Superior temporal gyrus (tissue), 1 donor: ENCODE measurements around the gene USP27X.

Experiments
- DNase-seq: peaks from one replicate; pipeline ENCODE4 v3.0.0-alpha.2; 2016; ENCODE audit errors: extremely low spot score

Gene USP27X

DNA sequence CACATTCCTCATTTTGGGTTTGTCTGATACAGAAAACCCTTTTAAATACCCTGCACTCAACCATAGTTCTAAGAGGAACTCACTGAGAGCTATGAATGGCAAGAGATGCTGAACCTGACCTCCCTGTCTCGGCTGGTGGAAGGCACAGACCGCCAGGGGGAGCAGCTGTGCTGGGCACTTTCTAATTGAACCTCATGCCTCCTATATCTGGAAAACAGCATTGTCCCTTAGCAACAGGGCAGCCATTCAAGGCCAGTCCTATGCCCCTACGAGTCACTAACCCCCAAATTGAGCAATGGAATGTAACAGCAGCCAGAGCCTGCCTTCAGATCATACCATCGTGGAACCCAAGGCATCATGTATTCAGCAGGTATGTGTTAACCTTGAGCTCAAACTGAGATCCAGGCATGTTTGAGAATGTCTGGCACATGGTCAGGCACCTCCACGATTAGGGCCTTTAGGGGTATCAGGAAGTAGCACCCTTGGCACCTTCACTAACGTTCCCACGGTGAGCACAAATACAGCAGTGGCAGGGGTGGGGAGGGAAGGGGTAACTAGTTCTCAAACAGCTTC, 5.1 kb downstream of the USP27X start:
- DNase-seq, result peak; percentile 48

DNA sequence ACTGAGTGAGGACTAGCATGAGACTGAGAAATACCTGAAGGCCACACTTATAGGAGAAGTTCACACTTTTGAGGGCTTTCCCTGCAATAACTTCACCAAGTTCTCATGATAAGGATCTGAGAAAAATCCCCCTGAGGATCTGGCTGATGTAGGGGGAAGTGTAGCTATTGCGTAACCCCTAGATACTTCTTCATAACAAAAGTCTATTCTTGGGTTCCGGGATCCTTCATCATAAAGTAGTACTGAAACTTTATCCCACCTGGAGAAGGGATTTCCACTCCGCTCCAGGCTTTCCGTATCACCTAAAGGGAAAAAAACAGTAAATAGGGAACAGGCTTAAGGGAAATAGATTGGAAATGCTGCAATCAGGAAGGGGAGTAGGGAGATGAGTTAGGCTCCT, 13.3 kb downstream of the USP27X start:
- DNase-seq, result no peak

DNA sequence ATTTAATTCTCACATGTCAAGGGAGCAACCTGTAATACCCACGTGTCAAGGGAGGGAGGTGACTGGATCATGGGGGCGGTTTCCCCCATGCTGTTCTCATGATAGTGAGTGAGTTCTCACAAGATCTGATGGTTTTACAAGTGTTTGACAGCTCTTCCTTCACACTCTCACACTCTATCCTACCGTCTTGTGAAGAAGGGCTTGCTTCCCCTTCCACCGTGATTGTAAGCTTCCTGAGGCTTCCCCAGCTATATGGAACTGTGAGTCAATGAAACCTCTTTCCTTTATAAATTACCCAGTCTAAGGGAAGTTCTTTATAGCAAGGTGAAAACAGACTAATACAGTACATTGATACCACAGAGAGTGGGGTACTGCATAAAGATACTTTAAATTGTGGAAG, 17.7 kb downstream of the USP27X start:
- no peak for DNase-seq

DNA sequence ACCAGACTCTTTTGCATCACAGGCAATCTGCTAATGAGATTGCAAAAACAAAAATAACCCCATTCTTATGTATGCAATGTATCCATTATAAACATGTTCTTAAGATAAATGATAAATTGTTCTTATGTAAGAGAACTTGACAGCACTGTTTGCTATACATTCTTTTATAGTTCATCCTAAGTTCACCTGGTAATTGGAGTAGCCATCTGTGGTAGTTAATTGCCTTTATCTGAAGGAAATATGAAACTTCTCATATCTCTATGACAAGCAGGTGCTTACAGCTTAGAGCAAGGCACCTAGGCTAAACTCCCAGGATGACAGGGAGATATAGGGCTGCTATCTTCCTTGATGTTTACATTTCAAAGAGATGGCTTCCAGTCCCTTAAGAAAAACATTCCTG, 21.8 kb downstream of the USP27X start:
- DNase-seq, result no peak

DNA sequence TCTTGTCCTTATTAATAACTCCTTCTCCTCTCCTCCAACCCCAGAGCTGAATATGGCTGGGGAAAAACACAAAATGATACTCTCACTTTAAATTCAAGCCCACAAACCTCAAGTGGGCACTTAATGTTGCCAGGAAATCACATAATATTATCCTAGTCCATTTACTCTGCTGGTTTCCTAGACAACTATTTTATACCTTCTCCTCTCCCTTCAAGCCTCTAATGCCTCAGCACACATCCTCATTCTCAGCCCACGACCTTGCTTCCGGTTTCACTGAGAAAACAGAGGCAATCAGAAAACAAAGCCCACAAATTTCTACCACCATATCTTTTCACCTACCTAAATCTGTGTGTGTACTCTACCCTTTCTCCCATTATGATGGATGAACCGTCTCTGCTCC, 31.1 kb downstream of the USP27X start:
- DNase-seq, result no peak

DNA sequence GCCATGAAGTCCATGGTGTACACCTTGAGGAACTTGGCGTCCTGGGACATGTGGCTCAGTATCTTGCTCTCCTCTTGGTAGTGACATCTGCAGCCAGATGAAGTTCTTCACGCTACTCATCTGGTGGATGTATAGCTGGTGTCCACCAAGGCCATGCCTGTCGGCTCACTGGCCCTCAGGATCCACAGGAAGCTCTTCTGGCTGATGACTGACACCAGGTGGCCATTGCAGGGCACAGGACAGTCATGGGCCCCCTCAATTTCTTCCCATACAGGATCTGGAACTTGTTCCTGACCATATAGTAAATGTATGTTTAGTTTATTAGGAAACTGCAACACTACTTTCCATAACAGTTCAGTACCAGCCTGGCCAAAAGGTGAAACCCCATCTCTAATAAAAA, 32.8 kb downstream of the USP27X start:
- no peak for DNase-seq

DNA sequence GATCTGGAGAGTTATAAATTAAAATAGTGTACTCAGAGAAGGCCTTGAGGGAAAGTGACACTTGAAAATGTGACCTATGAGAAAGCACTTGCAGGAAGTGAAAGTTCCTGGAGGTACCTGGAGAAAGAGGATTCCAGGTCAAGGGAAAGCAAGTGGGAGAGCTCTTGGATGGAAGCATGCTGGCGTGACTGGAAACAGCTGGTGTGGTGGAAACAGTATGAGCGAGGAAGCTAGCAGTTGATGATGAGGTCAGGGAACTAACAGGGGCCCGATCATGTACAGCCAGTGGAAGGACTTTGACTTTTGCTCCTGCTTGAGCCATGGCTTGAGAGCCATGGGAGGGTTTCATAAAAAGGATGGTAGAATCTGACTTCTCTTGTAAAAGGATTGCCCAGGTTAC, 33.6 kb downstream of the USP27X start:
- DNase-seq, result no peak

DNA sequence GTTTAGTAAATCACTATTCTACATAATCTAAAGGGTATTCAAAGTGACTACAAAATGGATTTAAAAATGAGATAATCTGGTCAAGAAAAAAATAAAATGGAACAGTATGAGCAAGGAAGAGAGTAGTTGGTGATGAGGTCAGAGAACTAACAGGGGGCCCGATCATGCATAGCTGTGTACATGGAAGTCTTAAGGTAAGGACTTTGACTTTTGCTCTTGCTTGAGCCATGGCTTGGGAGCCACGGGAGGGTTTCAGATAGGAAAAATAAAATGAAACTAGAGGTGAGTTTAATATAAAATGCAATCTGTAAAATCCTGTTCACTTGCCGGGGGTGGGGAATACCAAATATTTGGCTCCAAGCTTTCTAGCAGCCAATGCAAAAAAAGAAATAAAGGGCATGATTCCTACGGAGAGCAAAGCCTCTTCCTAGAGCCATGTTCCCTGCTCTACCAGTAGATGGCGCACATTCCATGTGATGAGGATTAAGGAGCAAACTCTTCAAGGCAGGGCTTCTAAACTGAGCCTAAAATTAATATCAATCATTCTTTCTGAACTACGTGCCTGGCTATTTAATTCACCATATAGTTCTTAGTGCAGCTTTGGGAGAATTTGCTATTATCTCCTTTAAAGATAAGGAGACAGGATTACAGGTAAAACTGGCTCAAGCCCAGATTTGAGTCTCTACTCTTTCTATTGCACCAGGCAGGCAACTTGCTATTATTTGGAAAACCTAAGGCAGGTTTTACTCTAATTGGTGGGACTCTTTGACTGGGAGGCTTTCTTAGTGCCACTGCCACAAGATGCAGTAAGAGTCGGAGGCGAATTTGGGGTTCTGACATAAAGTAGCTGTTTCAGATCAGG, 36.3 kb downstream of the USP27X start:
- DNase-seq, result peak; percentile 67

DNA sequence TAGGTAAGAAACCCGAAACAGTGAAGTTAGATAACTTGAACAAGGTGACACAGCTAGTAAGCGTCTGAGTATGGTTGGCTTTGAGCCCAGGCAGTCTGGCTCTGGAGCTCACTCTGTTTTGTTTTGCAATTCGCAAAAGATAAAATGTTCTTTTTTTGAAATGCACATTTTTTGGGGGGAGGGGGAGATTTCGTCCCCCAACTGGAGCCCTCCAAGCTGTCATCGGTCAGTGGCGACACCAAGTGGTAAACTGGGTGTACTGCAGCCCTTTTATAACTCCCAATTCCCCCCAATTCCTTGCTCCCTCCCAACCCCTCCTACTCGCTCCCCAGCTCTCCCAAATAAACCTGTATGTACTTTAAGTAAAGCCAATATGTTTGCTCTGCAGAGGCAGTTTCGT, 40.3 kb downstream of the USP27X start:
- peak; percentile 25 for DNase-seq

DNA sequence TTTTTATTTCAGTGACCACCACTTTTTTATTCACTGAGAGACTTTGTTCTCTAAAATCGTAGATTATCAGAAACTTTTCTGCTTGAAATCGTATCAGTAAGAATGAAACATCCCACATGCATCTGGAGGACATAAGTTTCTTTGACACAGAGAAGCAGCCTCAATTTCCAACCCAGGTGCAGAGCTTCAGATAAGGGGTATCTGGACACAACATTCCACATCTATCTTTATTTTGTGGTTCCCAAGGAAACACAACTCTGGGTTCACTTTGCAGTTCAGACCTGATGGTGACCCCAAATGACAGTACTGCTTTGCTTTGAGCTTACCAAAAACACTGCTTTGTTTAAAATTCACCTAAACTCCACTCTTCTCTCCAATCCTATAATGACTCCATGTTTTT, 41.8 kb downstream of the USP27X start:
- no peak for DNase-seq

DNA sequence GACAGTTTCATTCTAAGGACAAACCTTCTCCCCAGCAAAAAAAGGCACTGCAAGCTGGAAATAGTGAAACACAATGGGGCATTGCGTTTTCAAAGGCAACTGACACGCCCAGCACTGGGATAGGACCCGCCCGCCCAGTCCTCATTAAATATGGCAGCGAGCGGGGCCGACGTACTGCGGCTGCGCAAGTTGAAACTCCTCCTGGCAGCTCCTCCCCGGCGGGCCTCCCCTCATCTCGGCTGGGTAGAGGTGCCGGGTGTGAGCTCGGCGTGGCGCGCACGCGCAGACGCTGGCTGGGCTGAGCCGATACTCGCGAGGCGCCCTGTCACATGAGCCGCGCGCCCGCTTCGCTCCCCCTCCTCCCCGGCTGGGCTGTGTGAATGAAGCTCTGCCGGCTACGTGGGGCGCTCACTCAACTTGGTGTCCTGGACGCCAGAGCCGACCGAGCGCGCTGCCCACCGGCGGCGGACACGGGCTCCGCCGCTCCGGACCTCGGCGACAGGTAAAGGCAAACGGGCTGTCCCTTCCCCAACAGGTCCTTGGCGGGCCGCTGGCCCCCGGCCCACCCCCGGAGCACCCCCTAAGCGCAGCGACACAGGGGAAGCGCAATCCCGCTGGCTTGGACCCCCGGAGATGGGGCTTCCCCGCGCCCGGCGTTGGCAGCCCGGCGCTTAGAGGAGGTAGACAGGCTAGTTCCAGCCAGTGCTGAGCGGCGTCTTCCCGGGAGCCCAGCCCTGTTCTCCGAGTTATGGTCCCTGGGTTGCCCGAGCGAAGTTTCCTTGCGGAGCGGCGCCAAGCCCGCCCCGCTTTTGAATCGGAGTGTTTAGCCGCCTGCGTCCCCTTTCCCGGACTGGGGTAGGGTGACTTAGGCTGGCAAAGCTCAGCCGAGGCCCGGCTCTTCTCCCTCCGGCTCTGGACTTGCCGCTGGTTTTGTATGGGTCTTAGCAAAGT, 43.3 kb downstream of the USP27X start, which contains the start of gene CLCN5:
Gene CLCN5, plus strand, starts transcription at position 306 of the 951 bp plus-strand sequence. CDS start 2,703 bp downstream, outside the sequence.
- peak; percentile 88 for DNase-seq

DNA sequence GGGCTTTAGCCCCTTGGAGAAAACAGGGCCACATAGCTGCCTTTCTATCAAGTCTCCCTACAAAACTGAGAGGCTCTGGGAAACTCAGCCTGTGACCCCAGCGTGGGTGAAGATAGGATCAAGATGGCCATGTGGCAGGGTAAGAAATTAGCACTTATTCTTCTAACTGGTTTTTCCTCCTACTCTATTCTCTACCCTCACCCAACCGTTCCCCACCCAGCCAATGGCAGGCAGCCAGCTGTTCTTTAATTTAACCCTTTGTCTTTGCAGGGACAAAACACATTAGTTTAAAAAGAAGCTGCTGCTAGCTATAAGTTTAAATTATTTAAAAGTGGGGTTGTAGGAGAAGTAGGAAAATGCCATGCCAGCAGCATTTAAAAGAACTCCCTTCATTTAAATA, 45.9 kb downstream of the USP27X start:
- no peak for DNase-seq

DNA sequence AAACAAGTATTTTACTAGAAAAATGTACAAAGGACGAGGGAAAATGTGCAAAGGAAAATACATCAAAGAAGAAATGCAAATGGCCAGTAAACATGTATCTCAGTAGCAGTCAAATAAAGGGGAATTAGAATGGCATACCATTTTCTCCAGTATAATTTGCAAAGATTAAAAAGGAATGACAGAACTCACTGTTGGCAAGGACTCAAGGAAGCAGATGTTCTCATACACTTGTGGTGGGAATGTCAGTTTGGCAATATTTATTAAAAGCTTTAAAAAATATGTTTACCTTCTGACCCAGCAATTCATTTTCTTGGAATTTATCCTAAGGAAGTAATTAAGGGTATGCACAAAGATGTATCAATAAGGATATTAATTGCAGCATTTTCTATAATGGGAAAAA, 50.8 kb downstream of the USP27X start:
- DNase-seq, result no peak
